Tibial nerve (tissue), 3 donors: ENCODE data around the gene ACOXL.

Source experiments
- POLR2A ChIP-seq, 2 donors: fragments of 450-650 bp; IDR thresholded peaks; one replicate each; pipeline ENCODE4 v1.6.1; 2017; ENCODE audit warnings: antibody characterized with exemption in 2 of 2, mild to moderate bottlenecking in 2 of 2, moderate library complexity in 2 of 2
- TF ChIP-seq, protein P1 (sequence below), 5 experiments: fragments of 200-600 bp in 3 of 5; fragments of 450-650 bp in 2 of 5; sonication (generic) in 3 of 5; IDR thresholded peaks; one replicate each; pipeline ENCODE4 v1.5.1; 2016 to 2019; ENCODE audit warnings: antibody characterized with exemption in 5 of 5, mild to moderate bottlenecking in 3 of 5, moderate library complexity in 2 of 5

DNA sequence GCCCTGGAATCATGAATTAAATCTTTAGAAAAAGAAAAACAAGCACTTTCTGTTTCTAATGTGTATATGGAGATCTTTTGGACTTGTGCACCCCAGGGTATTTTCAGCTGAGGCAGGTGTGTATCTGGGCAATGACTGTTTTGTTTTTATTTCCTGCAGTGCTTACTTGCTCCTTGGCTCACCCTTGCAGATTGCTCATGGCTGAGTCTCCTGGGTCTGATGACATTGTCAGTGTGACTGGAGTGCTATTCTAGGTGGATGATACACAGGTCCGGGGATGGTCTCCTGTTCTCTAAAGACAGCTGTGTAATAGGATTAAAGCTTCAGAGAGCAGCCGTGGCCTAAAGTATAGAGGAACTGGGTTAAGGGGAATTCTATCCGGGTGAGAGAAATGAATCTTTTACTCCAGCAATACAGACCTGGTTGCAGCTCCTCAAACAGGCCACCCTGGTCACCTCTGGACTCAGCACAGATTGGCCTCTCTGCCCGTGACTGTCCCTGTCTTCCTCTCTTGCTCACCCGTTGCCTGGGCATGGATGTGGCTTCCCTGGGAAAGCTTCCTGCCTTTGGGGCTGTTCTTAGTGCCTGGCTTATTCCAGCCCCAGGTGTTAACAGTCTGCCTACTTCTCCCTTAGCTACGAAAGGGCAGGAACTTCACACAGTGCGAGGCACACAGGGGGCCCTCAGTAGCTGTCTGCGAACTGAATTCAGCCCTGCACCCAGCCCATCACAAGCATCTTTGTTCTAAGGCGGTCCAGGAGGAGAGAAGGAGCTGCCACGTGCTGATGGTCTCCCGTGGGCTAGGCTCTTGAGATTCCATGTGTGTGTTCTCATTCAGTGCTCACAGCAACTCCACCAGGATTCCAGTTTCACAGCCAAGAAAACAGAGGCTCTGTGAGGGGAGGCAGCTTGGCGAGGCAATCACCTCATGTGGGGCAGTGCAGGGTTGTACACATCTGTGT lies 84.3 kb downstream of the ACOXL start:
- TF ChIP-seq, protein P1, sequence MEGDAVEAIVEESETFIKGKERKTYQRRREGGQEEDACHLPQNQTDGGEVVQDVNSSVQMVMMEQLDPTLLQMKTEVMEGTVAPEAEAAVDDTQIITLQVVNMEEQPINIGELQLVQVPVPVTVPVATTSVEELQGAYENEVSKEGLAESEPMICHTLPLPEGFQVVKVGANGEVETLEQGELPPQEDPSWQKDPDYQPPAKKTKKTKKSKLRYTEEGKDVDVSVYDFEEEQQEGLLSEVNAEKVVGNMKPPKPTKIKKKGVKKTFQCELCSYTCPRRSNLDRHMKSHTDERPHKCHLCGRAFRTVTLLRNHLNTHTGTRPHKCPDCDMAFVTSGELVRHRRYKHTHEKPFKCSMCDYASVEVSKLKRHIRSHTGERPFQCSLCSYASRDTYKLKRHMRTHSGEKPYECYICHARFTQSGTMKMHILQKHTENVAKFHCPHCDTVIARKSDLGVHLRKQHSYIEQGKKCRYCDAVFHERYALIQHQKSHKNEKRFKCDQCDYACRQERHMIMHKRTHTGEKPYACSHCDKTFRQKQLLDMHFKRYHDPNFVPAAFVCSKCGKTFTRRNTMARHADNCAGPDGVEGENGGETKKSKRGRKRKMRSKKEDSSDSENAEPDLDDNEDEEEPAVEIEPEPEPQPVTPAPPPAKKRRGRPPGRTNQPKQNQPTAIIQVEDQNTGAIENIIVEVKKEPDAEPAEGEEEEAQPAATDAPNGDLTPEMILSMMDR (IDR thresholded peaks at IDR 0.05): no peak
- TF ChIP-seq POLR2A (IDR thresholded peaks at IDR 0.05): no peak
